Naive thymus-derived CD4-positive, alpha-beta T cell (primary cell): ENCODE results near the gene PARL. TPM values are rescaled to one million over a fixed set of nuclear protein-coding genes. Genes with fewer than 3 reads are reported as not detected.

Experiments
- ATAC-seq: fragments of 150-1000 bp; cut with Tn5 transposase; 2 replicates; pipeline ENCODE4 v1.10.0; 2021; ENCODE audit warnings: mild to moderate bottlenecking, moderate library complexity
- CTCF ChIA-PET: fragments of 350-600 bp; sonication (Branson Sonifier 250); formaldehyde crosslinking; loops from one replicate; lab custom pipeline; 2021; ENCODE audit warnings: antibody characterized with exemption; lab: Charles Lee
- POLR2A ChIA-PET: fragments of 350-600 bp; sonication (Branson Sonifier 250); formaldehyde crosslinking; loops from one replicate; lab custom pipeline; 2021; ENCODE audit warnings: antibody characterized with exemption, inconsistent platforms; lab: Charles Lee
- DNase-seq, 9 donors: peaks; one replicate each; pipeline versions ENCODE4 v3.0.0 to v3.0.0-alpha.2; 2020 to 2022; ENCODE audit warnings: mixed read lengths in 1 of 9
- H3K27ac ChIP-seq: one replicate; pipeline ENCODE4 v1.7.0; 2013; ENCODE audit warnings: mild to moderate bottlenecking, low read depth, low read length, moderate library complexity
- H3K27me3 ChIP-seq, 2 donors: one replicate each; pipeline ENCODE4 v1.7.0; 2013; ENCODE audit warnings: low read length in 2 of 2, mild to moderate bottlenecking in 2 of 2, moderate library complexity in 2 of 2; ENCODE audit not compliant: control insufficient read depth in 2 of 2, insufficient read depth in 2 of 2
- H3K36me3 ChIP-seq, 3 experiments: 1 replicate in 2 of 3; 2 replicates in 1 of 3; pipeline ENCODE4 v1.7.0; 2013; ENCODE audit warnings: low read length in 3 of 3, mild to moderate bottlenecking in 3 of 3, moderate library complexity in 1 of 3; ENCODE audit not compliant: insufficient read depth in 3 of 3, control insufficient read depth in 2 of 3
- H3K4me1 ChIP-seq, 2 donors: one replicate each; pipeline ENCODE4 v1.7.0; 2013; ENCODE audit warnings: low read length in 2 of 2, mild to moderate bottlenecking in 2 of 2, moderate library complexity in 1 of 2; ENCODE audit not compliant: control insufficient read depth in 2 of 2, insufficient read depth in 2 of 2
- H3K4me3 ChIP-seq: 2 replicates; pipeline ENCODE4 v1.7.0; 2013; ENCODE audit warnings: mild to moderate bottlenecking, low read length
- H3K9me3 ChIP-seq, 3 experiments: 1 replicate in 2 of 3; 2 replicates in 1 of 3; pipeline ENCODE4 v1.7.0; 2013; ENCODE audit warnings: low read length in 3 of 3; ENCODE audit not compliant: control insufficient read depth in 2 of 3
- H3K27ac Mint-ChIP-seq, 9 donors: one replicate each; pipeline ENCODE4 v1.8.0; 2020 to 2022; ENCODE audit warnings: mixed read lengths in 9 of 9, mild to moderate bottlenecking in 8 of 9, moderate library complexity in 5 of 9, inconsistent platforms in 2 of 9
- H3K27me3 Mint-ChIP-seq, 5 donors: one replicate each; pipeline ENCODE4 v1.8.0; 2021 to 2022; ENCODE audit warnings: mixed read lengths in 5 of 5, mild to moderate bottlenecking in 1 of 5
- H3K36me3 Mint-ChIP-seq, 5 donors: one replicate each; pipeline ENCODE4 v1.8.0; 2020 to 2022; ENCODE audit warnings: mixed read lengths in 5 of 5, mild to moderate bottlenecking in 3 of 5, inconsistent platforms in 1 of 5
- H3K4me1 Mint-ChIP-seq, 7 donors: one replicate each; pipeline ENCODE4 v1.8.0; 2020 to 2022; ENCODE audit warnings: mixed read lengths in 7 of 7, mild to moderate bottlenecking in 3 of 7, inconsistent platforms in 1 of 7
- H3K4me3 Mint-ChIP-seq, 10 donors: one replicate each; pipeline ENCODE4 v1.8.0; 2020 to 2022; ENCODE audit warnings: mild to moderate bottlenecking in 10 of 10, mixed read lengths in 10 of 10, moderate library complexity in 6 of 10, inconsistent platforms in 2 of 10
- H3K9me3 Mint-ChIP-seq, 11 donors: one replicate each; pipeline ENCODE4 v1.8.0; 2020 to 2022; ENCODE audit warnings: mixed read lengths in 11 of 11, mild to moderate bottlenecking in 4 of 11, inconsistent platforms in 1 of 11, moderate library complexity in 1 of 11
- intact Hi-C, 2 donors: fragments of 100-400 bp; cut with micrococcal nuclease; formaldehyde crosslinking; loops; one replicate each; pipeline ENCODE4 v1.15.1; 2023
- polyA plus RNA-seq, 2 donors: library from polyadenylated mRNA; unstranded; fragments of 300-500 nt; fragmentation: Illumina TruSeq; gene quantifications; one replicate each; pipeline ENCODE4 v1.2.3, GENCODE V29; 2021
- total RNA-seq, 6 experiments: library from RNA in 5 of 6; stranded (reverse) in 5 of 6; gene quantifications; 1 replicate in 5 of 6; 2 replicates in 1 of 6; pipeline ENCODE4 v1.2.3 and lab custom pipeline; 2021 to 2026

PARL gene
- total and polyA plus RNA-seq, 7 experiments from 2014 or later = 41.6 to 130 (median 49.1) TPM

DNA sequence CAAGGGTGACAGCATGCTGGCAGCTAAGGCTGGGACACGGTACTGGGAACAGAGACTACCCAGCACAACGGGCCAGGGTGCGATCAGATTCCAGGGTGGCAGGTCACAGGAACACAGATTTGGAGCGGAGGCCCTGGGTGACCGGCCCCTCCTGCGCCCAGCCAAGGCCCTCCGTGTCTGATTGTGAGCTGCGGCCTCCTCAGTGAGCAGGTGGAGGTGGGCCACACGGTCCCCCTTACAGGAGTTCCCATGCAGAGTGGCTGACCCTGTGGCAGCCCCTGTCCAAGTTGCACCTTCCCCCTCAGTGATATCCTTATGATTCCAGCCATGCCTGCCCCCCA lies 28.9 kb upstream of the PARL start:
- H3K9me3 ChIP-seq = no peaks in the 10 kb centered on the region
- H3K36me3 ChIP-seq = no peaks in the 10 kb centered on the region
- CTCF ChIA-PET = no interaction called here
- no peak overlapping the region for H3K4me3 Mint-ChIP-seq
- no peak for DNase-seq
- H3K27ac ChIP-seq = no peak overlapping the region
- H3K4me1 Mint-ChIP-seq = no peaks in the 10 kb centered on the region
- no peaks in the 10 kb centered on the region for H3K36me3 Mint-ChIP-seq
- POLR2A ChIA-PET = no interaction called here
- H3K27me3 Mint-ChIP-seq = peaks cover 0 to 2% (median 0%) of the 10 kb centered on the region in 5 donors
- intact Hi-C loops = no loop called here
- H3K27me3 ChIP-seq = no peaks in the 10 kb centered on the region
- no peaks in the 10 kb centered on the region for H3K9me3 Mint-ChIP-seq
- no peak for ATAC-seq
- H3K27ac Mint-ChIP-seq = no peak overlapping the region
- H3K4me1 ChIP-seq = no peaks in the 10 kb centered on the region
- H3K4me3 ChIP-seq = no peak overlapping the region

DNA sequence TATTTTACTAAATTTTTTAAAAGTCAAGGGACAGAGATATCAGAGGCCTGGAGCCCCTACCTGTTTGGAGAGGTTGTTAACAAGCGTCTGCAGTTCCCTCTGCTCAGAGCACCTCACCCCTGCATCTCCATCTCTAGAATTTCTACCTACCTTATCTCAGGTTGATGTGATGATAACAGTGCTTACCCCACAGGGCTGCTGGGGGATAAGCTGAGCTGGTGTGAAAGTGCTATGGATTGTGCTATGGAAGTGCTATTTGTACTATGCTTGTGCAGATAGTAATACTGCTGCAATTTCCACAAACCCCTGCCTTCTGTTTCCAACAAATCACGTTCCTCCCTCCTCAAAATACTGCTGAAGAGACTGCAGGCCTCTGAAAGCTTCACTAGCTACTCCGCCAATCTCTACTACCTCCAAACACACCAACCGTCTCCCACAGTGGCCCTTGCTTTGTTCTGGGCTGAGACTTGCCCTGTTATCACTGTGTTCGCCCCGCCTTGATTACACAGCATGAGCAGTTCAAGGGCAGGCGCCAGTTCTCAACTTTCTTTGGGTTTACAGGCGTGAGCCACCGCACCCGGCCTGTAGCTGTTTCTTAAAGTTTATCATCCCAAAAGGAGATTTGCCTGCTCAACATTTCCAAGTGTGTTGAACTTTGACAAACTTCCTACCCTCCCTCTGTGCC lies 28.4 kb upstream of the PARL start:
- ATAC-seq (no peak), DNase-seq (no peak)
- H3K9me3 Mint-ChIP-seq = no peaks in the 10 kb centered on the region
- Histone ChIP-seq H3K36me3 (no peaks in the 10 kb centered on the region), H3K4me3 (no peak overlapping the region), H3K9me3 (no peaks in the 10 kb centered on the region), H3K27me3 (no peaks in the 10 kb centered on the region), H3K4me1 (no peaks in the 10 kb centered on the region), H3K27ac (no peak overlapping the region)
- CTCF ChIA-PET = no interaction called here
- H3K4me3 Mint-ChIP-seq = no peak overlapping the region
- POLR2A ChIA-PET = interaction anchor here (0.6 kb wide), 1 partner anchor 524 kb away, joined by 3 read pairs; no protein-coding TSS in a partner anchor
- intact Hi-C loops = no loop called here
- peaks cover 0 to 2% (median 0%) of the 10 kb centered on the region in 5 donors for H3K27me3 Mint-ChIP-seq
- peak overlapping the region in 1 of 9 donors; percentile 68 for H3K27ac Mint-ChIP-seq
- H3K36me3 Mint-ChIP-seq = no peaks in the 10 kb centered on the region
- H3K4me1 Mint-ChIP-seq = no peaks in the 10 kb centered on the region

DNA sequence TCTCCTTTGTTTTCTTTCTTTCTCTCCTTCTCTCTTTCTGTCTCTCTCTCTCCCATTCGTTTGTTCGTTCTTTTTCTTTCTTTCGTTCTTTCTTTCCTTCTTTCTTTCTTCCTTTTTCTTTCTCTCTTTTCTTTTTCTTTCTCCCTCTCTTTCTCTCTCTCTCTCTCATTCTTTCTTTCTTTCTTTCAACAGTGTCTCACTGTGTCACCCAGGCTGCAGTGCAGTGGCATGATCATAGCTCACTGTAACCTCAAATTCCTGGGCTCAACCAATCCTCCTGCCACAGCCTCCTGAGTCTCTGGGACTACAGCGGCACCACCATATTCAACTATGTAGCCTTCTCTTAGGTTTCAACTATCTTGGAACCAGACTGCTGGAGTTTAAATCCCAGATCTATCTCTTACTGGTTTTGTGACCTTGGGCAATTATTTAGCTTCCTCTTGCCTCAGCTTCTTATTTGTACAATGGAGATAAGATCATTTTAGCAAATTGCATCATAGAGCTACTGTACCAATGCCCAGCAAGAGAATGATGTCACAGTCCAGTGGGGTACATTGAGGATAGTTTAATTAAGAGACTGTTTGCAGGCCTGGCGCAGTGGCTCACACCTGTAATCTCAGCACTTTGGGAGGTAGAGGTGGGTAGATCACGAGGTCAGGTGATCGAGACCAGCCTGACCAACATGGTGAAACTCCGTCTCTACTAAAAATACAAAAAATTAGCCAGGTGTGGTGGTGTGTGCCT lies 27.3 kb upstream of the PARL start:
- no peaks in the 10 kb centered on the region for H3K4me1 Mint-ChIP-seq
- H3K4me1 ChIP-seq = no peaks in the 10 kb centered on the region
- ChIA-PET POLR2A (interaction anchor here (0.6 kb wide), 1 partner anchor 523 kb away, joined by 3 read pairs; no protein-coding TSS in a partner anchor), CTCF (no interaction called here)
- H3K27ac Mint-ChIP-seq = no peak overlapping the region
- no peaks in the 10 kb centered on the region for H3K27me3 ChIP-seq
- no peak for DNase-seq
- H3K27me3 Mint-ChIP-seq = peaks cover 0 to 6% (median 0%) of the 10 kb centered on the region in 5 donors
- H3K9me3 Mint-ChIP-seq = no peaks in the 10 kb centered on the region
- H3K4me3 ChIP-seq = no peak overlapping the region
- H3K36me3 ChIP-seq = no peaks in the 10 kb centered on the region
- no peaks in the 10 kb centered on the region for H3K9me3 ChIP-seq
- ATAC-seq = no peak
- intact Hi-C loops = no loop called here
- H3K4me3 Mint-ChIP-seq = no peak overlapping the region
- no peak overlapping the region for H3K27ac ChIP-seq
- no peaks in the 10 kb centered on the region for H3K36me3 Mint-ChIP-seq

DNA sequence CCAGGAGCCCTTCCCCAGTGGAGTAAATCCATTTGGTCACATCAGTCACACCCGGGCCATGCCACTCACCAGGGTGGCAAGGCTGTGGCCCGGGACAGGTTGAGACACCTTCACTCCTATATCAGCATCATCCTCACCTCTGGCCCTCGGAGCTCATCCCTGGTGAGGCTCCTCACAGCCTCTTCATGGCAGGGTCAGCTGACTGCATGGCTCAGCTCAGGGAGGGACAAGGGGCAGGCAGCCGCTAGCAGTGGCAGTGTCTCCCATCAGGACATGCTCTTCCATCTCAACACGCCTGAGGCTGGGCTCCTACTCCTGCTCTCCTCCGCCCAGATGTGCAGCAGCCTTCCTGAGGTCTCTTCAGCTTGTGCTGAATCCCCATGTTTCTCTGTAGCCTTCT lies 26.4 kb upstream of the PARL start:
- no peak overlapping the region for H3K4me3 ChIP-seq
- Mint-ChIP-seq H3K4me1 (no peaks in the 10 kb centered on the region), H3K4me3 (no peak overlapping the region), H3K9me3 (no peaks in the 10 kb centered on the region), H3K36me3 (no peaks in the 10 kb centered on the region), H3K27me3 (peaks cover 0 to 6% (median 0%) of the 10 kb centered on the region in 5 donors), H3K27ac (no peak overlapping the region)
- H3K27me3 ChIP-seq = no peaks in the 10 kb centered on the region
- intact Hi-C loops = no loop called here
- ChIA-PET POLR2A (no interaction called here), CTCF (no interaction called here)
- no peak overlapping the region for H3K27ac ChIP-seq
- H3K4me1 ChIP-seq = no peaks in the 10 kb centered on the region
- no peaks in the 10 kb centered on the region for H3K9me3 ChIP-seq
- H3K36me3 ChIP-seq = no peaks in the 10 kb centered on the region
- DNase-seq = no peak
- ATAC-seq = no peak

DNA sequence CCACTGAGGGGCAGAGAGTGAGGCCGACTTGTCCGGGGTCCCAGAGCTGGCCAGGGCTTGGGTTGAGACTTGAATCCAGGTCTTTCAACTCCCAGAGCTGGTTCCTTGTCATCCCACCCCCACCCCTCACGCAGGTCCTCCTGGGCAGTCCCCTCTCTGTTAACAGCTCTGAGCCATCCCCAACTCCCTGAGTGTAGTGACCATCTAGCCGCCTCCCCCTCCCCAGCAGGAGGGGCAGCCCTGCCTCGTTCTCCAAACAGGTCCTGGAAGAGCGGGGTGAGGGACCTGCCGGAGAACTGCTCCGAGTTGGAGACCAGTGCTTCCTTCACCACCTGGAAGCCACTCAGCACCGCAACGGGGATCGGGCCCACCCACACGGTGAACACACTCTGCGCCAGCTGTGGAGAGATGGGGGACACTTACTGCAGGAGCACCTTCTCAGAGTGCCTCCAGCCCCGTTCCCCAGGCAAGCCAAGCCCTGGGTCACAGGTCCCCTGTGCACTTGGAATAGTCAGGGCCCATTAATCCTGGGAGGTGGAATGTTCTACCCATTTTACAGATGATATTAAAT lies 24.4 kb upstream of the PARL start:
- no peaks in the 10 kb centered on the region for H3K4me1 ChIP-seq
- ATAC-seq = no peak
- ChIA-PET POLR2A (interaction anchor here (0.7 kb wide), 1 partner anchor 69 kb away, joined by 5 read pairs; no protein-coding TSS in a partner anchor), CTCF (no interaction called here)
- H3K9me3 Mint-ChIP-seq = no peaks in the 10 kb centered on the region
- no peak overlapping the region for H3K27ac ChIP-seq
- no peaks in the 10 kb centered on the region for H3K9me3 ChIP-seq
- intact Hi-C loops = no loop called here
- H3K4me3 Mint-ChIP-seq = no peak overlapping the region
- no peaks in the 10 kb centered on the region for H3K36me3 ChIP-seq
- H3K27me3 ChIP-seq = no peaks in the 10 kb centered on the region
- peaks cover 0 to 6% (median 0%) of the 10 kb centered on the region in 5 donors for H3K27me3 Mint-ChIP-seq
- no peak overlapping the region for H3K27ac Mint-ChIP-seq
- no peaks in the 10 kb centered on the region for H3K36me3 Mint-ChIP-seq
- no peak overlapping the region for H3K4me3 ChIP-seq
- H3K4me1 Mint-ChIP-seq = no peaks in the 10 kb centered on the region
- no peak for DNase-seq

DNA sequence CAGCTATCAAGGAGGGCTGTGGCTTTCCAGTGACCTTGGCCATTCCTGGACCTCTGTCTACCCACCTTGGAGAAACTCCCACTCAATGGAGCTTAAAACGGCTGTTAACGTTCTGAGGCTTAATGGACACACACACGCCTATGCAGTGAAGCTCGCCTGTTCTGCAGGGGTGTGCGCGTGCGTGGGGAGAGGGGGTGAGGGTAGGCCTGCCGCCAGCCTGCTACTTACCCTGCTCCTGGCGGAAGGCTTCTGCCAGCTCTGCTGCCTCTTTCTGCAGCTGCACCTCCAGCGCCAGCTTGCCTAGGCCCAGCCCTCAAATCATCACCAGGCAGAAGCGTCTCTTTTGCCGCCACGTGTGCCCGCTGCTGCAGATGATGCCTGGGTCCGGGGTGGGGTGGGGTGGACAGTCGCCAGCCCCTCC lies 23.2 kb upstream of the PARL start:
- H3K4me1 Mint-ChIP-seq = no peaks in the 10 kb centered on the region
- no peak overlapping the region for H3K27ac Mint-ChIP-seq
- H3K9me3 Mint-ChIP-seq = no peaks in the 10 kb centered on the region
- H3K36me3 ChIP-seq = no peaks in the 10 kb centered on the region
- no peak overlapping the region for H3K4me3 ChIP-seq
- intact Hi-C loops = no loop called here
- H3K27ac ChIP-seq = no peak overlapping the region
- DNase-seq (no peak), ATAC-seq (no peak)
- no peak overlapping the region for H3K4me3 Mint-ChIP-seq
- no peaks in the 10 kb centered on the region for H3K36me3 Mint-ChIP-seq
- POLR2A ChIA-PET = no interaction called here
- H3K27me3 Mint-ChIP-seq = peaks cover 0 to 6% (median 0%) of the 10 kb centered on the region in 5 donors
- H3K4me1 ChIP-seq = no peaks in the 10 kb centered on the region
- H3K27me3 ChIP-seq = no peaks in the 10 kb centered on the region
- CTCF ChIA-PET = no interaction called here
- no peaks in the 10 kb centered on the region for H3K9me3 ChIP-seq
